PC-3 (cell line): ENCODE results near the gene TSGA10. TPM values are rescaled to one million over a fixed set of nuclear protein-coding genes. Genes with fewer than 3 reads are reported as not detected.

ENCODE experiments used
- ATAC-seq: fragments of 200-7000 bp; cut with Tn5 transposase; 2 replicates; pipeline ENCODE4 v1.9.1; 2020; ENCODE audit warnings: mild to moderate bottlenecking, moderate library complexity
- BruUV-seq: library from RNA; stranded (reverse); fragments of 400-500 nt; replicated peaks from 2 replicates; lab custom pipeline; 2021; lab: Mats Ljungman, UMichigan
- CTCF ChIA-PET: fragments of 300-600 bp; sonication (Branson Sonifier 250); formaldehyde crosslinking; loops from one replicate; lab custom pipeline; 2022; ENCODE audit warnings: antibody characterized with exemption; lab: Charles Lee
- POLR2A ChIA-PET: fragments of 300-600 bp; sonication (Branson Sonifier 250); formaldehyde crosslinking; loops from one replicate; lab custom pipeline; 2022; ENCODE audit warnings: antibody characterized with exemption; ENCODE audit not compliant: unreplicated experiment; lab: Charles Lee
- DNase-seq: peaks from one replicate; pipeline ENCODE4 v3.0.0-alpha.2; 2015
- H2AFZ ChIP-seq: fragments of 300-600 bp; sonication (generic); 2 replicates; pipeline ENCODE4 v1.6.0; 2016; ENCODE audit warnings: antibody characterized with exemption, low read length
- H3F3A ChIP-seq: fragments of 300-600 bp; sonication (generic); one replicate; pipeline ENCODE4 v1.6.0; 2017; ENCODE audit warnings: antibody characterized with exemption, low read length, control low read depth, mild to moderate bottlenecking; ENCODE audit not compliant: unreplicated experiment
- H3K27ac ChIP-seq: fragments of 300-600 bp; sonication (generic); 2 replicates; pipeline ENCODE4 v1.5.1; 2016; ENCODE audit warnings: mild to moderate bottlenecking, low read length
- H3K27me3 ChIP-seq: fragments of 300-600 bp; sonication (generic); 2 replicates; pipeline ENCODE4 v1.6.1; 2016; ENCODE audit warnings: low read length, mixed read lengths
- H3K36me3 ChIP-seq: fragments of 300-600 bp; sonication (generic); 2 replicates; pipeline ENCODE4 v1.6.1; 2016; ENCODE audit warnings: low read depth, mixed run types, low read length, mixed read lengths
- H3K4me1 ChIP-seq: fragments of 300-600 bp; sonication (generic); 2 replicates; pipeline ENCODE4 v1.5.1; 2016; ENCODE audit warnings: low read length; ENCODE audit not compliant: insufficient read depth
- H3K4me2 ChIP-seq: fragments of 300-600 bp; sonication (generic); 2 replicates; pipeline ENCODE4 v1.6.0; 2016; ENCODE audit warnings: low read length
- H3K4me3 ChIP-seq: fragments of 300-600 bp; sonication (generic); 2 replicates; pipeline ENCODE4 v1.5.1; 2016; ENCODE audit warnings: mild to moderate bottlenecking, low read length, mixed read lengths
- H3K79me2 ChIP-seq: fragments of 300-600 bp; sonication (generic); 2 replicates; pipeline ENCODE4 v1.6.1; 2017; ENCODE audit warnings: low read length, mixed read lengths
- H3K9ac ChIP-seq: fragments of 300-600 bp; sonication (generic); 2 replicates; pipeline ENCODE4 v1.6.0; 2016; ENCODE audit warnings: mild to moderate bottlenecking, low read length
- H3K9me2 ChIP-seq: fragments of 300-600 bp; sonication (generic); replicated peaks from 2 replicates; pipeline ENCODE4 v1.6.1; 2016; ENCODE audit warnings: mixed run types, low read length, mixed read lengths
- H3K9me3 ChIP-seq: fragments of 300-600 bp; sonication (generic); 2 replicates; pipeline ENCODE4 v1.6.1; 2016; ENCODE audit warnings: low read length, mixed read lengths
- H4K20me1 ChIP-seq: fragments of 300-600 bp; sonication (generic); 2 replicates; pipeline ENCODE4 v1.6.1; 2016; ENCODE audit warnings: low read length, mixed read lengths
- EZH2 ChIP-seq: fragments of 300-600 bp; sonication (generic); IDR thresholded peaks from one replicate; pipeline ENCODE4 v1.6.1; 2017; ENCODE audit warnings: antibody characterized with exemption, mild to moderate bottlenecking, low read length; ENCODE audit not compliant: unreplicated experiment
- EZH2phosphoT487 ChIP-seq: fragments of 300-600 bp; sonication (generic); IDR thresholded peaks from 2 replicates; pipeline ENCODE4 v1.6.1; 2018; ENCODE audit warnings: mild to moderate bottlenecking, antibody characterized with exemption, low read length, borderline replicate concordance
- intact Hi-C: fragments of 100-400 bp; cut with micrococcal nuclease; formaldehyde crosslinking; loops from 2 replicates; pipeline ENCODE4 v1.9.0; 2023
- total RNA-seq: library from RNA; depleted of rRNA; stranded (reverse); fragments of >200 nt; gene quantifications from 2 replicates; pipeline ENCODE4 v1.2.3, GENCODE V29; 2014
- TF ChIP-seq, protein P1 (sequence below): fragments of 300-600 bp; sonication (generic); conservative IDR thresholded peaks from 2 replicates; pipeline ENCODE4 v1.5.1; 2017; ENCODE audit warnings: antibody characterized with exemption, low read depth, mild to moderate bottlenecking, low read length

The TSGA10 gene
- total RNA-seq, 1 experiment from 2014 or later = 8.9 TPM

- no peaks in the 10 kb centered on the region for H3F3A ChIP-seq
- no peaks in the 10 kb centered on the region for H4K20me1 ChIP-seq
- H3K4me1 ChIP-seq = peaks cover 6% of the 10 kb centered on the region; the same call in 1 of the 2 replicates
- ATAC-seq = no peak
- BruUV-seq = no TSS peak
- H3K9me2 ChIP-seq = no peaks in the 10 kb centered on the region
- H3K79me2 ChIP-seq = no peaks in the 10 kb centered on the region
- CTCF ChIA-PET = no interaction called here
- no peak overlapping the region for H3K4me3 ChIP-seq
- H3K27me3 ChIP-seq = no peaks in the 10 kb centered on the region
- no peak overlapping the region for H3K4me2 ChIP-seq
- H3K9ac ChIP-seq = no peak overlapping the region
- intact Hi-C loops = no loop called here
- H3K27ac ChIP-seq = no peak overlapping the region
- no peaks in the 10 kb centered on the region for H3K9me3 ChIP-seq
- DNase-seq = no peak
- no peaks in the 10 kb centered on the region for H3K36me3 ChIP-seq
- POLR2A ChIA-PET = no interaction called here
- TF ChIP-seq EZH2phosphoT487 (no peak), EZH2 (no peak)
- TF ChIP-seq, protein P1, sequence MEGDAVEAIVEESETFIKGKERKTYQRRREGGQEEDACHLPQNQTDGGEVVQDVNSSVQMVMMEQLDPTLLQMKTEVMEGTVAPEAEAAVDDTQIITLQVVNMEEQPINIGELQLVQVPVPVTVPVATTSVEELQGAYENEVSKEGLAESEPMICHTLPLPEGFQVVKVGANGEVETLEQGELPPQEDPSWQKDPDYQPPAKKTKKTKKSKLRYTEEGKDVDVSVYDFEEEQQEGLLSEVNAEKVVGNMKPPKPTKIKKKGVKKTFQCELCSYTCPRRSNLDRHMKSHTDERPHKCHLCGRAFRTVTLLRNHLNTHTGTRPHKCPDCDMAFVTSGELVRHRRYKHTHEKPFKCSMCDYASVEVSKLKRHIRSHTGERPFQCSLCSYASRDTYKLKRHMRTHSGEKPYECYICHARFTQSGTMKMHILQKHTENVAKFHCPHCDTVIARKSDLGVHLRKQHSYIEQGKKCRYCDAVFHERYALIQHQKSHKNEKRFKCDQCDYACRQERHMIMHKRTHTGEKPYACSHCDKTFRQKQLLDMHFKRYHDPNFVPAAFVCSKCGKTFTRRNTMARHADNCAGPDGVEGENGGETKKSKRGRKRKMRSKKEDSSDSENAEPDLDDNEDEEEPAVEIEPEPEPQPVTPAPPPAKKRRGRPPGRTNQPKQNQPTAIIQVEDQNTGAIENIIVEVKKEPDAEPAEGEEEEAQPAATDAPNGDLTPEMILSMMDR = no peak
- no peak overlapping the region for H2AFZ ChIP-seq
Observed at GRCh38 chr2:99104006-99104405, 50.7 kb downstream of the TSGA10 start.

DNA sequence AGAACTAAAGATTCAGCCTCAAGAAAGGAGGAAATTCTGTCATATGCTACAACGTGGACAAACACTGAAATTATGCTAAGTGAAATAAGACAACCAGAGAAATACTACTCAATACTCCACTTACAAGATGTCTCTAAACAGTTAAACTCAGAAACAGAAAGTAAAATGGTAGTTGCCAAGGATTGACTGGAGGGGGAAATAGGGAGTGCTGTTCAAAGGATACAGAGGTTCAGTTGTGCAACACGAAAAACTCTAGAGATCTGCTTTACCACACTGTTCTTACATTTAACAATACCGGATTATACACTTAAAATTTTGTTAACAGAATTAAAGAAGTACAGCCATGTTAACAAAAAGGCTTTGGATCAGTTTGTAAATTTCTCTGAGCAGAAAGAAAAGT, 53.0 kb downstream of the TSGA10 start:
- POLR2A ChIA-PET = no interaction called here
- no peaks in the 10 kb centered on the region for H3F3A ChIP-seq
- H3K4me1 ChIP-seq = peaks cover 2% of the 10 kb centered on the region; the same call in 1 of the 2 replicates
- no peaks in the 10 kb centered on the region for H3K9me2 ChIP-seq
- no peak for ATAC-seq
- H3K9ac ChIP-seq = no peak overlapping the region
- intact Hi-C loops = no loop called here
- H3K4me3 ChIP-seq = no peak overlapping the region
- no peaks in the 10 kb centered on the region for H3K79me2 ChIP-seq
- H3K9me3 ChIP-seq = no peaks in the 10 kb centered on the region
- CTCF ChIA-PET = no interaction called here
- H3K4me2 ChIP-seq = no peak overlapping the region
- no peaks in the 10 kb centered on the region for H3K36me3 ChIP-seq
- H4K20me1 ChIP-seq = no peaks in the 10 kb centered on the region
- no peak overlapping the region for H2AFZ ChIP-seq
- no peak overlapping the region for H3K27ac ChIP-seq
- TF ChIP-seq EZH2 = no peak
- TF ChIP-seq EZH2phosphoT487 = no peak
- TF ChIP-seq, protein P1 = no peak
- no TSS peak for BruUV-seq
- no peaks in the 10 kb centered on the region for H3K27me3 ChIP-seq
- DNase-seq = no peak

DNA sequence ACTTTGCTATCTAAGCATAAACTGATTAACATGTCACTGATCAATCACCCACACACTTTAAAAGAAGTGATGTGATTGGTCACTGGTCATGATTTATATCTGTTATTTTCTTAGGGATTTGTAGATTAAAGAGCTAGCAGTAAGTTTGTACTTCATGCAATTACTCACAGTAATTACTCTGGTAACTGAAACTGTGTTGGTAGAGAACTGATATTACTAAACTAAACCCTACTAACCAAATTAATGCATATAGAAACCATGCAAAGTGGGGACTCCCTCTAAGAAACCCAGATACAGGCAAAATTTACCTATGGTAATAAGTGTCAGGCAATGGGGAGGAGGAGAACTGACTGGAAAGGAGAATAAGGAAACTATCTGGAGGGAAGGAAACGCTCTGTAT, 58.0 kb downstream of the TSGA10 start:
- Histone ChIP-seq H3K36me3 (no peaks in the 10 kb centered on the region), H3K9me2 (no peaks in the 10 kb centered on the region), H3K79me2 (no peaks in the 10 kb centered on the region), H3K9ac (no peak overlapping the region), H3K27ac (no peak overlapping the region), H3F3A (no peaks in the 10 kb centered on the region), H2AFZ (no peak overlapping the region), H3K9me3 (0 out of 2 replicates have a peak, but pooled peaks cover 5% of the 10 kb centered on the region), H3K4me3 (no peak overlapping the region), H3K27me3 (no peaks in the 10 kb centered on the region), H3K4me2 (no peak overlapping the region), H4K20me1 (no peaks in the 10 kb centered on the region), H3K4me1 (no peaks in the 10 kb centered on the region)
- POLR2A ChIA-PET = no interaction called here
- CTCF ChIA-PET = no interaction called here
- TF ChIP-seq EZH2 = no peak
- no peak for TF ChIP-seq EZH2phosphoT487
- TF ChIP-seq, protein P1 = no peak
- intact Hi-C loops = no loop called here
- ATAC-seq = no peak
- no TSS peak for BruUV-seq
- DNase-seq = no peak
